Neural progenitor cell (in vitro differentiated cells): ENCODE data around the gene IARS2. TPM values are rescaled to one million over a fixed set of nuclear protein-coding genes. Genes with fewer than 3 reads are reported as not detected.

ENCODE experiments used
- DNase-seq: peaks from one replicate; pipeline ENCODE4 v3.0.0-alpha.2; 2016; ENCODE audit warnings: low spot score
- H2AFZ ChIP-seq: fragments of 200-600 bp; sonication (generic); replicated peaks from 2 replicates; pipeline ENCODE4 v1.6.1; 2016; ENCODE audit warnings: antibody characterized with exemption
- H3F3A ChIP-seq: fragments of 200-600 bp; sonication (generic); 2 replicates; pipeline ENCODE4 v1.6.1; 2016; ENCODE audit warnings: antibody characterized with exemption, low read depth
- H3K27ac ChIP-seq: fragments of 200-600 bp; sonication (generic); 2 replicates; pipeline ENCODE4 v1.5.1; 2016; ENCODE audit warnings: mild to moderate bottlenecking
- H3K27me3 ChIP-seq: fragments of 200-600 bp; sonication (generic); 2 replicates; pipeline ENCODE4 v1.6.1; 2016; ENCODE audit warnings: mild to moderate bottlenecking, moderate library complexity
- H3K36me3 ChIP-seq: fragments of 200-600 bp; sonication (generic); 2 replicates; pipeline ENCODE4 v1.5.1; 2016
- H3K4me1 ChIP-seq: fragments of 200-600 bp; sonication (generic); 2 replicates; pipeline ENCODE4 v1.6.1; 2016; ENCODE audit warnings: mixed run types
- H3K4me2 ChIP-seq: fragments of 200-600 bp; sonication (generic); 2 replicates; pipeline ENCODE4 v1.6.1; 2016
- H3K4me3 ChIP-seq: fragments of 200-600 bp; sonication (generic); 2 replicates; pipeline ENCODE4 v1.5.1; 2016
- H3K79me2 ChIP-seq: fragments of 200-600 bp; sonication (generic); 2 replicates; pipeline ENCODE4 v1.6.1; 2016; ENCODE audit warnings: low read depth
- H3K9ac ChIP-seq: fragments of 200-600 bp; sonication (generic); 2 replicates; pipeline ENCODE4 v1.6.1; 2016
- H3K9me3 ChIP-seq: fragments of 200-600 bp; sonication (generic); 2 replicates; pipeline ENCODE4 v1.5.1; 2016; ENCODE audit warnings: low read depth
- H4K20me1 ChIP-seq: fragments of 200-600 bp; sonication (generic); 2 replicates; pipeline ENCODE4 v1.6.1; 2016; ENCODE audit warnings: low read depth
- H3K27ac Mint-ChIP-seq: 3 replicates; pipeline ENCODE4 v1.8.0; 2021; ENCODE audit warnings: mixed read lengths
- H3K27me3 Mint-ChIP-seq: 2 replicates; pipeline ENCODE4 v1.8.0; 2022; ENCODE audit warnings: low read depth, mild to moderate bottlenecking, inconsistent platforms, moderate library complexity, mixed read lengths; ENCODE audit not compliant: insufficient read depth
- H3K36me3 Mint-ChIP-seq: 3 replicates; pipeline ENCODE4 v1.8.0; 2021; ENCODE audit warnings: mixed read lengths
- H3K4me1 Mint-ChIP-seq: 3 replicates; pipeline ENCODE4 v1.8.0; 2021; ENCODE audit warnings: mixed read lengths
- H3K4me3 Mint-ChIP-seq: 3 replicates; pipeline ENCODE4 v1.8.0; 2021; ENCODE audit warnings: mild to moderate bottlenecking, moderate library complexity, mixed read lengths
- H3K9me3 Mint-ChIP-seq: 3 replicates; pipeline ENCODE4 v1.8.0; 2020; ENCODE audit warnings: mixed read lengths
- EZH2 ChIP-seq: fragments of 200-600 bp; sonication (generic); IDR thresholded peaks from 2 replicates; pipeline ENCODE4 v1.6.1; 2017; ENCODE audit warnings: antibody characterized with exemption, mild to moderate bottlenecking, moderate library complexity
- EZH2phosphoT487 ChIP-seq: fragments of 200-600 bp; sonication (generic); IDR thresholded peaks from 2 replicates; pipeline ENCODE4 v1.6.1; 2017; ENCODE audit warnings: antibody characterized with exemption
- total RNA-seq: library from RNA; depleted of rRNA; stranded (reverse); fragments of >200 nt; gene quantifications from 2 replicates; pipeline ENCODE4 v1.2.3, GENCODE V29; 2015; ENCODE audit warnings: low replicate concordance
- TF ChIP-seq, protein P1 (sequence below): fragments of 200-600 bp; sonication (generic); IDR thresholded peaks from 2 replicates; pipeline ENCODE4 v1.5.1; 2017; ENCODE audit warnings: antibody characterized with exemption, mild to moderate bottlenecking

IARS2 gene
- total RNA-seq, 1 donor from 2014 or later = 100 TPM

DNA sequence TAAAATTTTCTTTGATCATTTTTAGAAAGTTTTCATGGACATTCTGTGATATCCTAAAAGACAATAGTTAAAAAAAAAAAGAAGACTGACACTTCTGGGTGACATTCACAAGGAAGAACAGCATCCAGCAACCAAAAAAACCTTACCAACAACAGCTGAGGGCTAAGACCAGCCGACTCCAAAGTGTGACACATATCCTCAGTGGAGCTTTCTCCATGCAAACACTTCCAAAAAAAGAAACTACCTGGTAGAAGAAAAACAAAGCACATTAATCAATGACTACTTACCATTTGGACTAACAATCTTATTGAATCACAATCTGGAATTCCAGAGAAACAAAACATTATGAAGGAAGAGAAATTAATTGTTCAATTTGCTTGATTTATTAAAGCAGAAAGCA, 88.2 kb downstream of the IARS2 start:
- H3K79me2 ChIP-seq = no peaks in the 10 kb centered on the region
- Mint-ChIP-seq H3K27ac (no peak overlapping the region), H3K27me3 (no peaks in the 10 kb centered on the region), H3K4me3 (no peak overlapping the region), H3K4me1 (no peaks in the 10 kb centered on the region), H3K36me3 (peaks cover 23% of the 10 kb centered on the region), H3K9me3 (no peaks in the 10 kb centered on the region)
- TF ChIP-seq EZH2phosphoT487 = no peak
- no peak for TF ChIP-seq EZH2
- TF ChIP-seq, protein P1, sequence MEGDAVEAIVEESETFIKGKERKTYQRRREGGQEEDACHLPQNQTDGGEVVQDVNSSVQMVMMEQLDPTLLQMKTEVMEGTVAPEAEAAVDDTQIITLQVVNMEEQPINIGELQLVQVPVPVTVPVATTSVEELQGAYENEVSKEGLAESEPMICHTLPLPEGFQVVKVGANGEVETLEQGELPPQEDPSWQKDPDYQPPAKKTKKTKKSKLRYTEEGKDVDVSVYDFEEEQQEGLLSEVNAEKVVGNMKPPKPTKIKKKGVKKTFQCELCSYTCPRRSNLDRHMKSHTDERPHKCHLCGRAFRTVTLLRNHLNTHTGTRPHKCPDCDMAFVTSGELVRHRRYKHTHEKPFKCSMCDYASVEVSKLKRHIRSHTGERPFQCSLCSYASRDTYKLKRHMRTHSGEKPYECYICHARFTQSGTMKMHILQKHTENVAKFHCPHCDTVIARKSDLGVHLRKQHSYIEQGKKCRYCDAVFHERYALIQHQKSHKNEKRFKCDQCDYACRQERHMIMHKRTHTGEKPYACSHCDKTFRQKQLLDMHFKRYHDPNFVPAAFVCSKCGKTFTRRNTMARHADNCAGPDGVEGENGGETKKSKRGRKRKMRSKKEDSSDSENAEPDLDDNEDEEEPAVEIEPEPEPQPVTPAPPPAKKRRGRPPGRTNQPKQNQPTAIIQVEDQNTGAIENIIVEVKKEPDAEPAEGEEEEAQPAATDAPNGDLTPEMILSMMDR = no peak
- no peak overlapping the region for H2AFZ ChIP-seq
- no peaks in the 10 kb centered on the region for H3K27me3 ChIP-seq
- no peak overlapping the region for H3K4me3 ChIP-seq
- no peaks in the 10 kb centered on the region for H3K4me1 ChIP-seq
- H4K20me1 ChIP-seq = no peaks in the 10 kb centered on the region
- no peaks in the 10 kb centered on the region for H3K9me3 ChIP-seq
- peaks cover 9% of the 10 kb centered on the region for H3K36me3 ChIP-seq
- no peak overlapping the region for H3K9ac ChIP-seq
- H3K4me2 ChIP-seq = no peak overlapping the region
- H3F3A ChIP-seq = peaks cover 5% of the 10 kb centered on the region
- no peak overlapping the region for H3K27ac ChIP-seq
- DNase-seq = no peak

DNA sequence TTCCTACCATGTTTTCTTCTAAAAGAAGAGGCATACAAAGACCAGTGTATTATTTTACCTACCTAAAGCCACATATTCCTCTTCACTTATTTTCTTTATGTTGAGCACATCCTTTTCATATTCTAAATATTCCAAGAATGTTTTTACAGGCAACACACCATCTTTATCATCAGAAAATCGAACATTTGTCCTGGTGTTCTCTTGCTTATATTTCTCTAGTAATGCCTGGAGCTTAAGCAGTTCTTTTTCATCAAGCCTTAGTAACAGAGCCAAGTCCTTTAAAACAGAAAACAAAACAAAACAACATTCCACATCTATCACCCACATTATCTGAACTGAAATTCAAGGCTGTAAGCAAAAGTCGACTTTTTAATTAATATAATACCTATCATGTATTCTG, 88.7 kb downstream of the IARS2 start:
- H4K20me1 ChIP-seq = no peaks in the 10 kb centered on the region
- no peak overlapping the region for H3K4me3 Mint-ChIP-seq
- no peaks in the 10 kb centered on the region for H3K9me3 Mint-ChIP-seq
- peaks cover 4% of the 10 kb centered on the region for H3K4me1 ChIP-seq
- no peak overlapping the region for H3K4me3 ChIP-seq
- no peak for DNase-seq
- no peaks in the 10 kb centered on the region for H3K4me1 Mint-ChIP-seq
- no peaks in the 10 kb centered on the region for H3K27me3 Mint-ChIP-seq
- H3K4me2 ChIP-seq = no peak overlapping the region
- no peak overlapping the region for H2AFZ ChIP-seq
- TF ChIP-seq EZH2 = no peak
- no peak for TF ChIP-seq EZH2phosphoT487
- TF ChIP-seq, protein P1 = no peak
- no peaks in the 10 kb centered on the region for H3K9me3 ChIP-seq
- no peak overlapping the region for H3K27ac ChIP-seq
- H3K27ac Mint-ChIP-seq = no peak overlapping the region
- H3K79me2 ChIP-seq = no peaks in the 10 kb centered on the region
- peaks cover 9% of the 10 kb centered on the region for H3K36me3 ChIP-seq
- peaks cover 18% of the 10 kb centered on the region for H3K36me3 Mint-ChIP-seq
- H3K9ac ChIP-seq = no peak overlapping the region
- H3F3A ChIP-seq = peaks cover 5% of the 10 kb centered on the region
- no peaks in the 10 kb centered on the region for H3K27me3 ChIP-seq

DNA sequence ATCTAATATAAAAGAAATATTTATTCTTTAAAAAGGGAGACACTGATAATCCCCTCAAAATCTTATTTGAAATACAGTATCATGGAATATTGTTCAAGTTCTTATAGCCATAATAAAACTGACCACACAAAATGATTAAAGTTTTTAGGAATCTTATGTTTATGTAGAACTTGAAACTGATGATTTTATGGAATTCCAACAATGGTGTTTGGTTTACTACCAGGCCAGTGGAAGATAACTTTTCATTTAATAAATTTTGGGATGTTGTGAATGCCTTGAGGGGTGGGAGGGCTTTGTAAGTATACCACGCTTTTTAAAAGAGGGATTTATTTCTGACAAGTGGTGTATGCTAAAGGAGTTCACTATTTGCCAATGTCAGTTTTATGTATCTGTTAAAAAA, 90.6 kb downstream of the IARS2 start:
- Histone ChIP-seq H3K27me3 (no peaks in the 10 kb centered on the region), H3K4me3 (no peak overlapping the region), H3F3A (peaks cover 5% of the 10 kb centered on the region), H3K36me3 (peaks cover 9% of the 10 kb centered on the region), H3K27ac (no peak overlapping the region), H4K20me1 (no peaks in the 10 kb centered on the region), H3K9me3 (no peaks in the 10 kb centered on the region), H3K4me1 (peaks cover 7% of the 10 kb centered on the region), H3K4me2 (no peak overlapping the region), H3K9ac (no peak overlapping the region), H3K79me2 (no peaks in the 10 kb centered on the region), H2AFZ (no peak overlapping the region)
- no peak overlapping the region for H3K4me3 Mint-ChIP-seq
- no peaks in the 10 kb centered on the region for H3K4me1 Mint-ChIP-seq
- no peak for TF ChIP-seq EZH2
- TF ChIP-seq EZH2phosphoT487 = no peak
- TF ChIP-seq, protein P1 = no peak
- no peaks in the 10 kb centered on the region for H3K9me3 Mint-ChIP-seq
- DNase-seq = no peak
- no peaks in the 10 kb centered on the region for H3K27me3 Mint-ChIP-seq
- no peak overlapping the region for H3K27ac Mint-ChIP-seq
- peaks cover 13% of the 10 kb centered on the region for H3K36me3 Mint-ChIP-seq
